SU-DHL-6 (cell line): ENCODE results near the gene CNTF.

Source experiments
- H2AFZ ChIP-seq: fragments of 200-600 bp; sonication (generic); 2 replicates; pipeline ENCODE4 v1.6.1; 2014; ENCODE audit warnings: low read depth, mild to moderate bottlenecking, moderate library complexity, mixed read lengths, antibody characterized with exemption, low read length; ENCODE audit not compliant: severe bottlenecking
- H3F3A ChIP-seq: fragments of 200-600 bp; shearing (Covaris generic); 2 replicates; pipeline ENCODE4 v1.6.0; 2016; ENCODE audit warnings: antibody characterized with exemption, mild to moderate bottlenecking; ENCODE audit not compliant: insufficient read depth
- H3K27ac ChIP-seq: fragments of 200-600 bp; sonication (generic); 2 replicates; pipeline ENCODE4 v1.5.1; 2016; ENCODE audit warnings: low read depth, mild to moderate bottlenecking, low read length, moderate library complexity, mixed read lengths
- H3K27me3 ChIP-seq: fragments of 200-600 bp; sonication (generic), shearing (Covaris generic); 2 replicates; pipeline ENCODE4 v1.6.0; 2014; ENCODE audit warnings: mild to moderate bottlenecking, low read length
- H3K36me3 ChIP-seq: fragments of 200-600 bp; sonication (generic); 2 replicates; pipeline ENCODE4 v1.6.1; 2014; ENCODE audit warnings: mild to moderate bottlenecking, low read length, mixed read lengths
- H3K4me2 ChIP-seq: fragments of 300-600, 200-600 bp; shearing (Covaris generic), sonication (generic); 2 replicates; pipeline ENCODE4 v1.6.0; 2014; ENCODE audit warnings: low read length, low read depth, mild to moderate bottlenecking; ENCODE audit not compliant: poor library complexity, severe bottlenecking
- H3K4me3 ChIP-seq: fragments of 200-600 bp; sonication (generic); 2 replicates; pipeline ENCODE4 v1.5.1; 2014; ENCODE audit warnings: antibody characterized with exemption, low read length, mild to moderate bottlenecking, mixed read lengths; ENCODE audit not compliant: insufficient read depth, poor library complexity, severe bottlenecking
- H3K79me2 ChIP-seq: fragments of 200-600 bp; sonication (generic); 2 replicates; pipeline ENCODE4 v1.6.1; 2014; ENCODE audit warnings: mild to moderate bottlenecking, low read length, moderate library complexity; ENCODE audit not compliant: insufficient read depth
- H3K9ac ChIP-seq: fragments of 200-600 bp; sonication (generic); 2 replicates; pipeline ENCODE4 v1.7.0; 2014; ENCODE audit warnings: mild to moderate bottlenecking, low read length
- H3K9me2 ChIP-seq: fragments of 200-600 bp; sonication (generic); replicated peaks from 2 replicates; pipeline ENCODE4 v1.6.1; 2014; ENCODE audit warnings: low read length; ENCODE audit not compliant: insufficient read depth
- H3K9me3 ChIP-seq: fragments of 200-600 bp; sonication (generic); 2 replicates; pipeline ENCODE4 v1.6.1; 2014; ENCODE audit warnings: low read length, mixed read lengths; ENCODE audit not compliant: insufficient read depth
- H4K20me1 ChIP-seq: fragments of 200-600 bp; sonication (generic); 2 replicates; pipeline ENCODE4 v1.6.1; 2014; ENCODE audit warnings: low read depth, mild to moderate bottlenecking, antibody characterized with exemption, low read length, moderate library complexity, mixed read lengths
- EZH2phosphoT487 ChIP-seq: fragments of 200-600 bp; sonication (generic), shearing (Covaris generic); conservative IDR thresholded peaks from 2 replicates; pipeline ENCODE4 v1.6.1; 2018; ENCODE audit warnings: mild to moderate bottlenecking, antibody characterized with exemption, low read length, moderate library complexity, mixed read lengths
- TF ChIP-seq, protein P1 (sequence below): fragments of 200-600 bp; sonication (generic); IDR thresholded peaks from one replicate; pipeline ENCODE4 v1.5.1; 2017; ENCODE audit warnings: antibody characterized with exemption, mild to moderate bottlenecking, low read length, moderate library complexity; ENCODE audit not compliant: insufficient read depth, poor library complexity, severe bottlenecking

Gene CNTF

DNA sequence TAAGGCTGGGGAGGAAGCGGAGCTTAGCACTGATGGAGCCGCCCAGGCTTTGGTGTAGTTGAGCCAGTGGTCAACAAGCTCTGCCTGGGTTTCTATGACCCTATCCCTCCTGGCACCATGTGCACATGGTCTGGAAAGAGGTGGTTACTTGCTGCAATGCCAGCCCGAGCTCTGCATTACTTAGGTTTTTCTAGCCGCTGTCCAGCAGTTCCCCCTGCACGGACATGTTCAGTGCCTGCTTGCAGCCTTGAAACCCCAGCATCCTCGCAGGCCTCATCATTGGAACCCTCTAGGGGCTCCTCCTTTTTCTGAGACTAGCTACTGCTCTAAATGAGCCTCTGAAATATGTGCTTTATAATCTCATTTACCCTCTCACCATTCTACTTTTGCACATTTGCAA, 16.6 kb downstream of the CNTF start:
- Histone ChIP-seq H3F3A (no peaks in the 10 kb centered on the region), H2AFZ (no peak overlapping the region), H3K9me2 (no peaks in the 10 kb centered on the region), H3K4me3 (no peak overlapping the region), H3K9me3 (no peaks in the 10 kb centered on the region), H3K79me2 (no peaks in the 10 kb centered on the region), H3K4me2 (no peak overlapping the region), H4K20me1 (no peaks in the 10 kb centered on the region), H3K36me3 (no peaks in the 10 kb centered on the region), H3K27ac (no peak overlapping the region), H3K9ac (no peak overlapping the region), H3K27me3 (no peaks in the 10 kb centered on the region)
- TF ChIP-seq, protein P1, sequence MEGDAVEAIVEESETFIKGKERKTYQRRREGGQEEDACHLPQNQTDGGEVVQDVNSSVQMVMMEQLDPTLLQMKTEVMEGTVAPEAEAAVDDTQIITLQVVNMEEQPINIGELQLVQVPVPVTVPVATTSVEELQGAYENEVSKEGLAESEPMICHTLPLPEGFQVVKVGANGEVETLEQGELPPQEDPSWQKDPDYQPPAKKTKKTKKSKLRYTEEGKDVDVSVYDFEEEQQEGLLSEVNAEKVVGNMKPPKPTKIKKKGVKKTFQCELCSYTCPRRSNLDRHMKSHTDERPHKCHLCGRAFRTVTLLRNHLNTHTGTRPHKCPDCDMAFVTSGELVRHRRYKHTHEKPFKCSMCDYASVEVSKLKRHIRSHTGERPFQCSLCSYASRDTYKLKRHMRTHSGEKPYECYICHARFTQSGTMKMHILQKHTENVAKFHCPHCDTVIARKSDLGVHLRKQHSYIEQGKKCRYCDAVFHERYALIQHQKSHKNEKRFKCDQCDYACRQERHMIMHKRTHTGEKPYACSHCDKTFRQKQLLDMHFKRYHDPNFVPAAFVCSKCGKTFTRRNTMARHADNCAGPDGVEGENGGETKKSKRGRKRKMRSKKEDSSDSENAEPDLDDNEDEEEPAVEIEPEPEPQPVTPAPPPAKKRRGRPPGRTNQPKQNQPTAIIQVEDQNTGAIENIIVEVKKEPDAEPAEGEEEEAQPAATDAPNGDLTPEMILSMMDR = no peak
- TF ChIP-seq EZH2phosphoT487 = no peak

- TF ChIP-seq EZH2phosphoT487 = no peak
- Histone ChIP-seq H3K4me2 (no peak overlapping the region), H4K20me1 (no peaks in the 10 kb centered on the region), H3K9me2 (no peaks in the 10 kb centered on the region), H3K27me3 (no peaks in the 10 kb centered on the region), H3K9ac (no peak overlapping the region), H2AFZ (no peak overlapping the region), H3K27ac (no peak overlapping the region), H3K9me3 (no peaks in the 10 kb centered on the region), H3K79me2 (no peaks in the 10 kb centered on the region), H3F3A (no peaks in the 10 kb centered on the region), H3K36me3 (no peaks in the 10 kb centered on the region), H3K4me3 (no peak overlapping the region)
Measured at GRCh38 chr11:58639669-58640068, 17.2 kb downstream of the CNTF start.

- TF ChIP-seq, protein P1 = no peak
- TF ChIP-seq EZH2phosphoT487 = no peak
- Histone ChIP-seq H3K27ac (no peak overlapping the region), H3K36me3 (no peaks in the 10 kb centered on the region), H3K9me2 (no peaks in the 10 kb centered on the region), H2AFZ (no peak overlapping the region), H3K9ac (no peak overlapping the region), H3K4me2 (no peak overlapping the region), H3F3A (no peaks in the 10 kb centered on the region), H3K79me2 (no peaks in the 10 kb centered on the region), H3K4me3 (no peak overlapping the region), H3K27me3 (no peaks in the 10 kb centered on the region), H4K20me1 (no peaks in the 10 kb centered on the region), H3K9me3 (peaks cover 3% of the 10 kb centered on the region; the same call in 1 of the 2 replicates)
Measured at GRCh38 chr11:58640386-58641023, 18.0 kb downstream of the CNTF start.

DNA sequence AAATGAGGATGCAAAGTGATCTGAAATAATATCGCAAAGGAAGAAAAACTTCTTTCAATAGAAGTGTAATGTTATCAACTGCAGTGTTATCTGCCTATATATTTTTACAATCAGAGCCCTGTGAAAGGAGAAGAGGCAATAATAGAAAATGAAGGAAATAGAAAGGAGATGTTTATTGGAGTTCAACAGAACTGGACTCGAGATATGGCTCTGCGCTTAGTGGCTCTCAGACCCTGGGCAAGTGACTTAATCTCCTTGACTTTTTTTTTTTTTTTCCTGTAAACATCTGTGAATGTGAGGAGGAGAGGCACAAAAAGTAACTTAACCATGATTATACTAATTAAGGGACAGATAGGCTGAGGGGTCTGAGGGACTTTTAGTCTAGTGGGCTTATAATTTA, 18.9 kb downstream of the CNTF start:
- TF ChIP-seq, protein P1 = no peak

More for the DNA sequence above, 18.9 kb downstream of the CNTF start:
- Histone ChIP-seq H3K4me2 (no peak overlapping the region), H3K9me2 (no peaks in the 10 kb centered on the region), H3F3A (no peaks in the 10 kb centered on the region), H3K9ac (no peak overlapping the region), H3K36me3 (no peaks in the 10 kb centered on the region), H4K20me1 (no peaks in the 10 kb centered on the region), H3K27me3 (no peaks in the 10 kb centered on the region), H2AFZ (no peak overlapping the region), H3K27ac (no peak overlapping the region), H3K9me3 (peaks cover 10% of the 10 kb centered on the region; the same call in 1 of the 2 replicates), H3K4me3 (no peak overlapping the region), H3K79me2 (no peaks in the 10 kb centered on the region)
